ENCODE results near the gene LHFPL4.
A peak's percentile ranks its signal among the peaks of the same experiment; 100 is the strongest.

Gene LHFPL4

GRCh38 chr3:9569054-9569453 is 15.4 kb upstream of the LHFPL4 start:
- TF ChIP-seq REST (IDR thresholded peaks at IDR 0.05; ENCODE audit: insufficient read depth in 1 of 2, low read depth in 2 of 2, low read length in 2 of 2) (no peak), FOXP2 (optimal IDR thresholded peaks at IDR 0.05; ENCODE audit: borderline replicate concordance, extremely low read depth, extremely low read length, insufficient read depth) (no peak), SIN3A (IDR thresholded peaks at IDR 0.05; ENCODE audit: borderline replicate concordance, insufficient read depth, low read length) (no peak), POLR2AphosphoS5 (IDR thresholded peaks at IDR 0.05; ENCODE audit: low read depth, low read length) (no peak), TAF1 (IDR thresholded peaks at IDR 0.05; ENCODE audit: borderline replicate concordance, insufficient read depth, low read length) (no peak)

- TF ChIP-seq SIN3A (IDR thresholded peaks at IDR 0.05; ENCODE audit: borderline replicate concordance, insufficient read depth, low read length) (no peak), TAF1 (IDR thresholded peaks at IDR 0.05; ENCODE audit: borderline replicate concordance, insufficient read depth, low read length) (no peak), POLR2AphosphoS5 (IDR thresholded peaks at IDR 0.05; ENCODE audit: low read depth, low read length) (no peak), FOXP2 (optimal IDR thresholded peaks at IDR 0.05; ENCODE audit: borderline replicate concordance, extremely low read depth, extremely low read length, insufficient read depth) (no peak), REST (IDR thresholded peaks at IDR 0.05; ENCODE audit: insufficient read depth in 1 of 2, low read depth in 2 of 2, low read length in 2 of 2) (no peak)
Observed at GRCh38 chr3:9565316-9565715, 11.7 kb upstream of the LHFPL4 start.

- TF ChIP-seq REST (IDR thresholded peaks at IDR 0.05; ENCODE audit: insufficient read depth in 1 of 2, low read depth in 2 of 2, low read length in 2 of 2) (no peak), SIN3A (IDR thresholded peaks at IDR 0.05; ENCODE audit: borderline replicate concordance, insufficient read depth, low read length) (no peak), POLR2AphosphoS5 (IDR thresholded peaks at IDR 0.05; ENCODE audit: low read depth, low read length) (no peak), FOXP2 (optimal IDR thresholded peaks at IDR 0.05; ENCODE audit: borderline replicate concordance, extremely low read depth, extremely low read length, insufficient read depth) (no peak), TAF1 (IDR thresholded peaks at IDR 0.05; ENCODE audit: borderline replicate concordance, insufficient read depth, low read length) (no peak)
Observed at GRCh38 chr3:9563851-9564250, 10.2 kb upstream of the LHFPL4 start.

GRCh38 chr3:9553948-9554513 is 409 bp upstream of the LHFPL4 start:
- TF ChIP-seq FOXP2 (optimal IDR thresholded peaks at IDR 0.05; ENCODE audit: borderline replicate concordance, extremely low read depth, extremely low read length, insufficient read depth) (no peak), SIN3A (IDR thresholded peaks at IDR 0.05; ENCODE audit: borderline replicate concordance, insufficient read depth, low read length) (no peak), TAF1 (IDR thresholded peaks at IDR 0.05; ENCODE audit: borderline replicate concordance, insufficient read depth, low read length) (no peak), POLR2AphosphoS5 (IDR thresholded peaks at IDR 0.05; ENCODE audit: low read depth, low read length) (no peak)

- TF ChIP-seq POLR2AphosphoS5 (IDR thresholded peaks at IDR 0.05; ENCODE audit: low read depth, low read length) (no peak), SIN3A (IDR thresholded peaks at IDR 0.05; ENCODE audit: borderline replicate concordance, insufficient read depth, low read length) (no peak), TAF1 (IDR thresholded peaks at IDR 0.05; ENCODE audit: borderline replicate concordance, insufficient read depth, low read length) (no peak), REST (IDR thresholded peaks at IDR 0.05; ENCODE audit: insufficient read depth in 1 of 2, low read depth in 2 of 2, low read length in 2 of 2) (peak; percentile 96), FOXP2 (optimal IDR thresholded peaks at IDR 0.05; ENCODE audit: borderline replicate concordance, extremely low read depth, extremely low read length, insufficient read depth) (no peak)
Observed at GRCh38 chr3:9552252-9552999, 1.2 kb downstream of the LHFPL4 start.
